ENCODE data around the gene MEGF8. TPM values are rescaled to one million over a fixed set of nuclear protein-coding genes. Genes with fewer than 3 reads are reported as not detected.

The MEGF8 gene
- total and polyA plus RNA-seq, 2 of the 8 experiments (the other 6 are each of a cell fraction or from before 2014, with no cell fraction given): 13.0 to 23.7 TPM

- Histone ChIP-seq H2AK5ac (ENCODE audit: low read depth, low read length) (no peak overlapping the region), H3K4ac (replicated peaks; ENCODE audit: insufficient read length, low read depth, low read length) (no peak overlapping the region), H3K9me3 (ENCODE audit: insufficient read depth in 2 of 2, low read depth in 1 of 2, low read length in 1 of 2) (no peaks in the 10 kb centered on the region), H3K27me3 (replicated peaks in 1 of 4; ENCODE audit: control insufficient read depth in 3 of 4, extremely low read depth in 1 of 4, insufficient read depth in 3 of 4, low read length in 3 of 4) (no peaks in the 10 kb centered on the region), H3K4me2 (ENCODE audit: insufficient read depth in 1 of 2, low read depth in 2 of 2, low read length in 2 of 2) (no peak overlapping the region), H4K8ac (ENCODE audit: extremely low read depth, insufficient read depth, low read length) (no peak overlapping the region), H2BK15ac (ENCODE audit: low read length) (no peak overlapping the region), H3K14ac (ENCODE audit: insufficient read length) (no peak overlapping the region), H3K27ac (ENCODE audit: low read depth, low read length) (no peak overlapping the region), H4K5ac (ENCODE audit: insufficient read length, low read depth, low read length) (no peak overlapping the region), H3K56ac (replicated peaks; ENCODE audit: insufficient read length, low read depth, low read length) (no peak overlapping the region), H4K20me1 (replicated peaks in 1 of 2; ENCODE audit: control insufficient read depth in 1 of 2, insufficient read depth in 2 of 2, low read length in 2 of 2) (peaks cover 0 to 1% of the 10 kb centered on the region in 2 experiments), H3K23ac (ENCODE audit: insufficient read length) (no peak overlapping the region), H3K18ac (ENCODE audit: extremely low read depth, low read length) (no peak overlapping the region), H2BK120ac (replicated peaks; ENCODE audit: low read depth, low read length) (no peak overlapping the region), H3K4me3 (ENCODE audit: extremely low read depth in 1 of 4, insufficient read depth in 2 of 4, low read depth in 3 of 4, low read length in 4 of 4) (no peak overlapping the region), H3K79me2 (ENCODE audit: control insufficient read depth in 1 of 2, insufficient read depth in 2 of 2, low read length in 2 of 2) (no peaks in the 10 kb centered on the region), H3K9ac (replicated peaks in 1 of 4; ENCODE audit: extremely low read depth in 1 of 4, low read depth in 3 of 4, low read length in 3 of 4) (no peak overlapping the region), H3K23me2 (ENCODE audit: low read depth, low read length) (no peaks in the 10 kb centered on the region), H2BK20ac (ENCODE audit: low read length) (no peak overlapping the region), H4K91ac (replicated peaks; ENCODE audit: insufficient read length, low read length) (no peak overlapping the region), H3K79me1 (ENCODE audit: low read depth, low read length) (no peaks in the 10 kb centered on the region), H2BK12ac (ENCODE audit: low read depth, low read length) (no peak overlapping the region), H3K4me1 (replicated peaks in 1 of 4; ENCODE audit: control insufficient read depth in 3 of 4, insufficient read depth in 4 of 4, low read length in 3 of 4) (no peaks in the 10 kb centered on the region), H2BK5ac (ENCODE audit: low read depth, low read length) (no peak overlapping the region), H3K36me3 (ENCODE audit: control insufficient read depth in 2 of 4, insufficient read depth in 4 of 4, low read length in 3 of 4) (peaks cover 0 to 6% (median 0%) of the 10 kb centered on the region in 4 experiments; a peak in 1 of 8 replicates), H2AFZ (ENCODE audit: low read length) (no peak overlapping the region)
- ChIA-PET POLR2A (ENCODE audit: partially characterized antibody) (no interaction called here), CTCF (ENCODE audit: partially characterized antibody) (interaction anchor here (1.0 kb wide), 1 partner anchor 8 kb away, joined by 3 read pairs; no protein-coding TSS in a partner anchor)
- 97% methylated on average over 14 of the region's 14 CpGs; no CpG with 5 or more reads in 1 of the 2 experiments for WGBS, 2 experiments (ENCODE audit: extremely low coverage in 1 of 2, insufficient coverage in 1 of 2, insufficient read length in 1 of 2, insufficient replicate concordance in 2 of 2, low coverage in 1 of 2, low lambda C conversion rate in 2 of 2, missing lambda C conversion rate in 1 of 2)
- no peak for DNase-seq (ENCODE audit: low read depth in 1 of 2, low spot score in 2 of 2)
- FAIRE-seq: no peak
- TF ChIP-seq BCL11A (IDR thresholded peaks at IDR 0.05; ENCODE audit: low read depth in 2 of 2, low read length in 2 of 2): no peak
- no peak for TF ChIP-seq RXRA (IDR thresholded peaks at IDR 0.05; ENCODE audit: insufficient read depth, low read depth, low read length)
- no peak for TF ChIP-seq EP300 (IDR thresholded peaks at IDR 0.05; ENCODE audit: borderline replicate concordance in 1 of 2, low read depth in 2 of 2, low read length in 2 of 2)
- TF ChIP-seq KDM4A (IDR thresholded peaks at IDR 0.05; ENCODE audit: low read depth, low read length, severe bottlenecking): no peak
- TF ChIP-seq EGR1 (IDR thresholded peaks at IDR 0.05; ENCODE audit: borderline replicate concordance, low read depth, low read length): no peak
- TF ChIP-seq YY1 (IDR thresholded peaks at IDR 0.05; ENCODE audit: low read depth, low read length): no peak
- no peak for TF ChIP-seq PHF8 (conservative IDR thresholded peaks at IDR 0.05; ENCODE audit: low read depth, low read length)
- no peak for TF ChIP-seq POLR2AphosphoS5 (IDR thresholded peaks at IDR 0.05; ENCODE audit: low read depth, low read length)
- no peak for TF ChIP-seq RAD21 (IDR thresholded peaks at IDR 0.05 in 1 of 2, conservative IDR thresholded peaks at IDR 0.05 in 1 of 2; ENCODE audit: low read depth in 2 of 2, low read length in 2 of 2)
- no peak for TF ChIP-seq HDAC2 (IDR thresholded peaks at IDR 0.05; ENCODE audit: borderline replicate concordance in 1 of 2, low read depth in 2 of 2, low read length in 2 of 2)
- TF ChIP-seq ATF2 (IDR thresholded peaks at IDR 0.05; ENCODE audit: low read length): no peak
- no peak for TF ChIP-seq SUZ12 (IDR thresholded peaks at IDR 0.05; ENCODE audit: low read length)
Measured at GRCh38 chr19:42348211-42348610, 22.8 kb downstream of the MEGF8 start.
